AG09309 (cell line): ENCODE measurements around the gene EBPL.

Source experiments
- DNase-seq: peaks from one replicate; pipeline ENCODE4 v3.0.0-alpha.2; 2010; ENCODE audit warnings: low read depth
- H3K4me3 ChIP-seq: 2 replicates; pipeline ENCODE4 v1.5.1; 2011; ENCODE audit warnings: mild to moderate bottlenecking, low read depth, low read length, moderate library complexity; ENCODE audit not compliant: control insufficient read depth
- TF ChIP-seq, protein P1 (sequence below): IDR thresholded peaks from 2 replicates; pipeline ENCODE4 v1.5.1; 2011; ENCODE audit warnings: mild to moderate bottlenecking, low read depth, low read length, inconsistent platforms; ENCODE audit not compliant: insufficient read depth, control insufficient read depth; ENCODE audit errors: missing control alignments

Gene EBPL

DNA sequence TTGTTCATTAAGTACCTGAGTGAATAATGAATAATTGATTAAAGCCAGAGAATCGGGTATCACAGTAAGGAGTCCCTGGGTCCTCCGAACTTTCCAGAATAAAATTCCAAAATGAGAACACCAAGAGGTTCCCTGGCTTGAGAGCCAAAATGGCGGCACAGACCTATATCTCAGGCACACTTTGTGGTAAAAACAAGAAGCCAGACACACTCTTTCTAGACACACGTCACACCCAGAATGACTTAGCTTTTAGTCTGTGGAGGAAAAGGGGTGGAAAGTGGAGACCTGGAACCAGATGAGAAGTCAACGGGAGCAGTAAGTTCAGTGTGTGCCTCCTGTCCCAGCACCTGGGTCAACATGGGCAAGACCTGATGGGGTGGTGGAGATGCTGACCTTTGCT lies 54.6 kb downstream of the EBPL start:
- DNase-seq: no peak
- TF ChIP-seq, protein P1, sequence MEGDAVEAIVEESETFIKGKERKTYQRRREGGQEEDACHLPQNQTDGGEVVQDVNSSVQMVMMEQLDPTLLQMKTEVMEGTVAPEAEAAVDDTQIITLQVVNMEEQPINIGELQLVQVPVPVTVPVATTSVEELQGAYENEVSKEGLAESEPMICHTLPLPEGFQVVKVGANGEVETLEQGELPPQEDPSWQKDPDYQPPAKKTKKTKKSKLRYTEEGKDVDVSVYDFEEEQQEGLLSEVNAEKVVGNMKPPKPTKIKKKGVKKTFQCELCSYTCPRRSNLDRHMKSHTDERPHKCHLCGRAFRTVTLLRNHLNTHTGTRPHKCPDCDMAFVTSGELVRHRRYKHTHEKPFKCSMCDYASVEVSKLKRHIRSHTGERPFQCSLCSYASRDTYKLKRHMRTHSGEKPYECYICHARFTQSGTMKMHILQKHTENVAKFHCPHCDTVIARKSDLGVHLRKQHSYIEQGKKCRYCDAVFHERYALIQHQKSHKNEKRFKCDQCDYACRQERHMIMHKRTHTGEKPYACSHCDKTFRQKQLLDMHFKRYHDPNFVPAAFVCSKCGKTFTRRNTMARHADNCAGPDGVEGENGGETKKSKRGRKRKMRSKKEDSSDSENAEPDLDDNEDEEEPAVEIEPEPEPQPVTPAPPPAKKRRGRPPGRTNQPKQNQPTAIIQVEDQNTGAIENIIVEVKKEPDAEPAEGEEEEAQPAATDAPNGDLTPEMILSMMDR: no peak
- no peak overlapping the region for H3K4me3 ChIP-seq

DNA sequence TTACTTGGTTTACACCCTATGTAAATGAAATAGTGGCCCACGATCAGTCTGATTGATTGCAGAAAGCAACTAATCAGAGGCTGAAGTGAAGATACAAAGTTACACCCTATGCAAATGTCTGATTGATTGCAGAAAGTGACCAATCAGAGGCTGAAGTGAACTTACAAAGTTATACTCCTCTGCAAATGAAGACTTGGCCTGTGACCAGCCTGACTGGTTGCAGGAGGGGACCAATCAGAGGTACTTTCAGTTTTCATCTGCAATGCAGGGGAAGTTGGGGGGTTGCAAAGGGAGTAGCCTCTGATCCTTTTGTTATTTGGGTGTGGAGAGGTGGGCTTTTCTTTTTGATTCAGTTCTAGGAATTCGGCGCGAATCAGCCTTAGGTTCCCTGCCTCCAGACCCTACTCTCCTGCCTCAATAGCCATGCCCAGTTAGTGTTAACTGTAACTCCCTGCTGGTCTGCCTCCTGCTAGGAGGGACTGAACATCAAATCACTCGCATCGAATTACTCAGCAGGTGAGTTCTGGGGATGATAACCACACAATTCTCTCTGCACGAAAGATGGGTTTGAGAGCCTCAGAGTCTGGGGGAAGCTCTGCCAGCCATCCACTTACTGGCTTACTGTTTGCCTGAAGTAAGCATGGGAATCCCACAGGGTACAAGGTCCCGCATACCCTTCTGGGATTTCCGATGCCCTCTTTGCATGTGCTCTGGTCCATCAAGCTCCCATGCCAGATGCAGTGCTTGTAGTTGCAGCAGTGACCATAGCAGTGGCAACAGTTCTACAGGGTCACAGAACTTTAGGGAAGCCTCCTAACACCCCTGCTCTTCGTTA lies 55.5 kb downstream of the EBPL start:
- H3K4me3 ChIP-seq: no peak overlapping the region
- TF ChIP-seq, protein P1: no peak
- no peak for DNase-seq

DNA sequence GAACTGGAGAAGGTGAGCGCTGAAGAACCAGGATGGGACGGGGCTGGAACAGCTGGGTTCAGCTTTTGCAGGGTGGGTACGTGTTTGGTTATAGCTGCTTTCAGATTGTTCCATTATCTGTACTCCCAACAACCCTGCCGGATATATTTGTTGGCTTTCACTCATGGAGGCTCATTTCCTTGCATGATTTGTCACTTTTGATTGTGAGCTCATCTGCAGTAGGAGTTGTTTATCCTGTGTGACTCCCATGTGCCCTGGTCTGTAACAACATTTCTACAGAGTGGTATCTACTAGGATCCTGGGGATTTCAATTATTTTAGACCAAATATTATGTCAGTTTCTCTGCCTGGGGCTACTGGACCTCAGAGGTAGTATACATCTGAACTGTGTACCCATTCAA lies 57.6 kb downstream of the EBPL start:
- DNase-seq: no peak
- H3K4me3 ChIP-seq: no peak overlapping the region
- TF ChIP-seq, protein P1: no peak

DNA sequence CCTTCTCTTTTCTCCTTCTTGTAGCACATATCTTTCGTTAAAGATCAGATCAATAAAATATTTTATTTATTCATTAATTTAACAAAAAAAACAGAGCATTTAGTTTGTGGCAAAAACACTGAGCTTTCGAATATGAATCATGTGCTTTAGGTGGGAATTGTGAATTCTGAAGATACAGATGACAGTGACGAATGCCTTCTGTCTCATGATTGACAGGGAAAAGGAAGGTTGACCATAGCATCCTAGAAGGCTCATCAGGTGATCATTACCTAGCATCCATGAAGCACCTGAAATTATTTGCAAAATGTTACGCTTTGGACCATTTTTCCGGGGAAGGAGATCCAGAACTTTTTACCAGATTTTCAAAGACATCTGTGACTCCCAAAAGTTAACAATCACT lies 59.1 kb downstream of the EBPL start:
- no peak for DNase-seq
- TF ChIP-seq, protein P1: no peak
- no peak overlapping the region for H3K4me3 ChIP-seq

DNA sequence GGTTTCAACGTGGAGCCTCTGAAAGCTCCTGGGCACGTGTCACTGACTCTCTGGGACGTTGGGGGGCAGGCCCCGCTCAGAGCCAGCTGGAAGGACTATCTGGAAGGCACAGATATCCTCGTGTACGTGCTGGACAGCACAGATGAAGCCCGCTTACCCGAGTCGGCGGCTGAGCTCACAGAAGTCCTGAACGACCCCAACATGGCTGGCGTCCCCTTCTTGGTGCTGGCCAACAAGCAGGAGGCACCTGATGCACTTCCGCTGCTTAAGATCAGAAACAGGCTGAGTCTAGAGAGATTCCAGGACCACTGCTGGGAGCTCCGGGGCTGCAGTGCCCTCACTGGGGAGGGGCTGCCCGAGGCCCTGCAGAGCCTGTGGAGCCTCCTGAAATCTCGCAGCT lies 60.7 kb downstream of the EBPL start:
- DNase-seq: no peak
- H3K4me3 ChIP-seq: no peak overlapping the region
- TF ChIP-seq, protein P1: no peak

DNA sequence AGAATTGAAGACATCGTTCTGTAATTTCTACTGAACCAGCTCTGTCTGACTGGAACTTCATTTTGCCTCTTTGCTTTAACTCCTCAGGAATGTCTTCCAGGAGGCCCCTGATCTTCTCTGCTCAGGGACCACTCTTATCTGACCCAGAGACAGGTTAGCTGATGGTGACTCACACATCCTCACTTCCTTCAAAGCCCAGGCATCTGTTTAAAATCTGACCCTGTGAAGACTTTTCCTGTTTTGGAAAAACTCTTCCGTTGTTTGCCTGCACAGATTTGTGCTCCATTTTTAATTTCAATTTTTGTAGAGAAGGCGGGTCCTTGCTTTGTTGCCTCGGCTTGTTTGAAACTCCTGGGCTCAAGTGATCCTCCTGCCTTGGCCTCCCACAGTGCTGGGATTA lies 61.3 kb downstream of the EBPL start:
- no peak for DNase-seq
- no peak overlapping the region for H3K4me3 ChIP-seq
- TF ChIP-seq, protein P1: no peak
